HuH-7.5 (cell line): ENCODE measurements around the gene RTEL1.
"Not testable (repeated sequence)": the region's sequence is repeated elsewhere in the genome, so short reads cannot be mapped to it uniquely, and the experiment has no call there.

Source experiments
- DNase-seq: peaks from one replicate; pipeline ENCODE4 v3.0.0; 2011; ENCODE audit warnings: low spot score

The RTEL1 gene

GRCh38 chr20:63657937-63658748 lies at the start of gene RTEL1:
TSS of gene RTEL1 (plus strand) at chr20:63658312. CDS start at chr20:63659403, 1,091 bp downstream.
- DNase-seq: peak; percentile 99

GRCh38 chr20:63610581-63611435 lies 47.3 kb upstream of the RTEL1 start:
- DNase-seq: no peak

- no peak for DNase-seq
These were observed 46.5 kb upstream of the RTEL1 start for GRCh38 chr20:63611646-63612045.

GRCh38 chr20:63612276-63612931 lies 45.7 kb upstream of the RTEL1 start:
- no peak for DNase-seq

GRCh38 chr20:63613863-63614594 lies 44.1 kb upstream of the RTEL1 start:
- DNase-seq: not testable (repeated sequence)

GRCh38 chr20:63617092-63617875 lies 40.8 kb upstream of the RTEL1 start:
- no peak for DNase-seq

- no peak for DNase-seq
These were observed 40.2 kb upstream of the RTEL1 start for GRCh38 chr20:63617876-63618265.

- no peak for DNase-seq
These were observed 39.7 kb upstream of the RTEL1 start for GRCh38 chr20:63618291-63618980.

GRCh38 chr20:63619086-63619485 lies 39.0 kb upstream of the RTEL1 start:
- no peak for DNase-seq

- DNase-seq: no peak
These were observed 38.6 kb upstream of the RTEL1 start for GRCh38 chr20:63619505-63619904.

- no peak for DNase-seq
These were observed 37.1 kb upstream of the RTEL1 start for GRCh38 chr20:63620991-63621390.

- DNase-seq: no peak
These were observed 36.0 kb upstream of the RTEL1 start for GRCh38 chr20:63622096-63622495.

GRCh38 chr20:63622732-63623131 lies 35.4 kb upstream of the RTEL1 start:
- no peak for DNase-seq

GRCh38 chr20:63624486-63624885 lies 33.6 kb upstream of the RTEL1 start:
- peak; percentile 84 for DNase-seq

GRCh38 chr20:63625771-63626423 lies 32.2 kb upstream of the RTEL1 start:
- DNase-seq: no peak

- DNase-seq: peak; percentile 95
These were observed 31.5 kb upstream of the RTEL1 start, which contains the start of gene GMEB2 for GRCh38 chr20:63626424-63627128. TSS of gene GMEB2 (minus strand) at chr20:63627101. CDS start at chr20:63619397, 7,704 bp downstream.

- DNase-seq: peak; percentile 99
These were observed 30.9 kb upstream of the RTEL1 start for GRCh38 chr20:63627129-63627750.

- no peak for DNase-seq
These were observed 30.3 kb upstream of the RTEL1 start for GRCh38 chr20:63627751-63628245.
